SK-N-SH (cell line): ENCODE measurements around the gene EFNB2. TPM values are rescaled to one million over a fixed set of nuclear protein-coding genes. Genes with fewer than 3 reads are reported as not detected.

Source experiments
- CTCF ChIA-PET: fragments of 300-600, 350-600 bp; formaldehyde crosslinking; extraction: SDS; loops from one replicate; lab custom pipeline; 2021; lab: Yijun Ruan, JAX
- POLR2A ChIA-PET: fragments of 350-600 bp; sonication (Branson Sonifier 250); formaldehyde crosslinking; extraction: SDS; loops from one replicate; lab custom pipeline; 2020; ENCODE audit warnings: antibody characterized with exemption, inconsistent platforms; lab: Yijun Ruan, JAX
- DNase-seq: peaks from one replicate; pipeline ENCODE4 v3.0.0; 2012
- H2AFZ ChIP-seq: fragments of 200-600 bp; sonication (generic); 2 replicates; pipeline ENCODE4 v1.8.1; 2016; ENCODE audit warnings: antibody characterized with exemption, mild to moderate bottlenecking, low read depth
- H3F3A ChIP-seq: fragments of 200-600 bp; sonication (generic); replicated peaks from 2 replicates; pipeline ENCODE3; 2016; ENCODE audit warnings: antibody characterized with exemption, mild to moderate bottlenecking; ENCODE audit not compliant: insufficient read depth
- H3K27ac ChIP-seq, 2 experiments: fragments of 200-500 bp in 1 of 2; fragments of 200-600 bp in 1 of 2; sonication (Bioruptor generic) in 1 of 2; sonication (generic), shearing (Covaris generic) in 1 of 2; 2 replicates each; pipeline versions ENCODE4 v1.5.1 to v1.6.1; 2014 to 2016; ENCODE audit warnings: low read depth in 2 of 2, inconsistent platforms in 1 of 2, low read length in 1 of 2, mild to moderate bottlenecking in 1 of 2, mixed read lengths in 1 of 2
- H3K27me3 ChIP-seq: fragments of 200-600 bp; sonication (generic), shearing (Covaris generic); 2 replicates; pipeline ENCODE4 v1.6.1; 2016; ENCODE audit warnings: mixed run types; ENCODE audit not compliant: insufficient read depth
- H3K36me3 ChIP-seq, 2 experiments: fragments of 200-500 bp in 1 of 2; fragments of 200-600 bp in 1 of 2; sonication (Bioruptor generic) in 1 of 2; sonication (generic) in 1 of 2; replicated peaks in 1 of 2; 2 replicates each; pipeline versions ENCODE3 to v1.5.1; 2014 to 2016; ENCODE audit warnings: low read length in 1 of 2, mild to moderate bottlenecking in 1 of 2; ENCODE audit not compliant: insufficient read depth in 2 of 2, control insufficient read depth in 1 of 2
- H3K4me1 ChIP-seq, 2 experiments: fragments of 200-500 bp in 1 of 2; fragments of 200-600 bp in 1 of 2; sonication (Bioruptor generic) in 1 of 2; sonication (generic), shearing (Covaris generic) in 1 of 2; 2 replicates each; pipeline versions ENCODE4 v1.5.1 to v1.6.1; 2014 to 2016; ENCODE audit warnings: low read depth in 1 of 2, low read length in 1 of 2, mixed run types in 1 of 2; ENCODE audit not compliant: insufficient read depth in 2 of 2, control insufficient read depth in 1 of 2
- H3K4me2 ChIP-seq: fragments of 200-600 bp; sonication (generic), shearing (Covaris generic); 2 replicates; pipeline ENCODE4 v1.6.1; 2017; ENCODE audit warnings: mixed run types
- H3K4me3 ChIP-seq, 2 experiments: fragments of 200-500 bp in 1 of 2; fragments of 200-600 bp in 1 of 2; sonication (Bioruptor generic) in 1 of 2; sonication (generic), shearing (Covaris generic) in 1 of 2; 2 replicates each; pipeline versions ENCODE4 v1.5.1 to v1.8.1; 2014 to 2016; ENCODE audit warnings: low read depth in 2 of 2, inconsistent platforms in 1 of 2, low read length in 1 of 2, mild to moderate bottlenecking in 1 of 2, mixed read lengths in 1 of 2, moderate library complexity in 1 of 2
- H3K79me2 ChIP-seq: fragments of 200-600 bp; sonication (generic); 2 replicates; pipeline ENCODE4 v1.8.1; 2017; ENCODE audit warnings: mild to moderate bottlenecking; ENCODE audit not compliant: insufficient read depth
- H3K9ac ChIP-seq: fragments of 200-600 bp; sonication (generic); 2 replicates; pipeline ENCODE4 v1.6.1; 2017; ENCODE audit warnings: mixed run types
- H3K9me2 ChIP-seq: fragments of 200-600 bp; sonication (generic); 2 replicates; pipeline ENCODE4 v1.6.1; 2017; ENCODE audit warnings: mixed run types
- H3K9me3 ChIP-seq: fragments of 200-600 bp; sonication (generic); 2 replicates; pipeline ENCODE4 v1.6.1; 2017; ENCODE audit warnings: mixed run types, mild to moderate bottlenecking, moderate library complexity
- H4K20me1 ChIP-seq: fragments of 200-600 bp; sonication (generic); 2 replicates; pipeline ENCODE4 v1.6.1; 2017; ENCODE audit warnings: mild to moderate bottlenecking, mixed run types; ENCODE audit not compliant: insufficient read depth
- CHD2 ChIP-seq: fragments of 150-350 bp; IDR thresholded peaks from 2 replicates; pipeline ENCODE4 v1.6.1; 2018; ENCODE audit warnings: low read length; ENCODE audit not compliant: partially characterized antibody
- FOSL2 ChIP-seq: IDR thresholded peaks from 2 replicates; pipeline ENCODE4 v1.4.0; 2012; ENCODE audit warnings: low read depth, mild to moderate bottlenecking, moderate library complexity, borderline replicate concordance
- FOXM1 ChIP-seq: IDR thresholded peaks from 2 replicates; pipeline ENCODE4 v1.4.0; 2012; ENCODE audit warnings: low read depth, mild to moderate bottlenecking
- GABPA ChIP-seq: IDR thresholded peaks from 2 replicates; pipeline ENCODE4 v1.4.0; 2012; ENCODE audit warnings: low read depth, mild to moderate bottlenecking
- JUND ChIP-seq: IDR thresholded peaks from 2 replicates; pipeline ENCODE4 v1.4.0; 2012
- NRF1 ChIP-seq: IDR thresholded peaks from 2 replicates; pipeline ENCODE4 v1.6.1; 2012; ENCODE audit warnings: low read depth, mild to moderate bottlenecking, low read length
- RCOR1 ChIP-seq: fragments of 150-350 bp; IDR thresholded peaks from 2 replicates; pipeline ENCODE4 v1.6.1; 2017; ENCODE audit warnings: antibody characterized with exemption, low read length
- TAF1 ChIP-seq: IDR thresholded peaks from 2 replicates; pipeline ENCODE4 v1.6.1; 2012; ENCODE audit warnings: low read depth, mild to moderate bottlenecking, low read length, moderate library complexity, borderline replicate concordance
- WGBS: methylation state at CpG from one replicate; pipeline ENCODE4 v1.1.6; 2017; ENCODE audit warnings: low lambda C conversion rate; 5-methylcytosine and 5-hydroxymethylcytosine counted together
- polyA plus RNA-seq, 3 experiments: library from polyadenylated mRNA; depleted of rRNA; stranded (reverse); fragments of >200 nt; gene quantifications; 2 replicates each; pipeline ENCODE4 v1.2.3, GENCODE V29; 2012
- TF ChIP-seq, protein P1 (sequence below): IDR thresholded peaks from 2 replicates; pipeline ENCODE4 v1.4.0; 2012; ENCODE audit warnings: low read depth, borderline replicate concordance
- TF ChIP-seq, protein P2 (sequence below): IDR thresholded peaks from 2 replicates; pipeline ENCODE4 v1.6.1; 2012; ENCODE audit warnings: mild to moderate bottlenecking, low read depth, low read length, moderate library complexity
- TF ChIP-seq, protein P3 (sequence below): IDR thresholded peaks from 2 replicates; pipeline ENCODE4; 2012

The EFNB2 gene
- polyA plus RNA-seq, 1 of the 3 experiments (the other 2 are of a cell fraction): 3.0 TPM

DNA sequence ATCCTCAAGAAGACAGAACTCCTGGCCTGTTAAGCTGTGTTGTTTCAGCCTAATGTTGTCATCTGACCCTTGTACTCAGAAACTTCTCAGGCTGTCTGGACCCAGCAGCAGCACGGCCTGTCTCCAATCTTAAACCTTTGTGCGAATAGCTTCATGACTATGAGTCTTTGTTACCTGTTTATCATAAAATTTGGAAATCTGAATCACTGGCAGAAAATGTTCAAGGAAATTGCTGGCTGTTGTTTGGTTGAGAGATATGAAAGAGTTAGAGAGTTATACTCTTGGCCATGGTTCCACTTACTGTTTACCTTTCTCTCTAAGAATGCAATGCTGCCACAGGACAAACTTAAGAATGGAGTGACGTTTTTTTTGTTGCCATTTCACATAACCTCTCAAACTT lies 59.6 kb downstream of the EFNB2 start:
- POLR2A ChIA-PET: no interaction called here
- no peaks in the 10 kb centered on the region for H3K9me3 ChIP-seq
- no peak overlapping the region for H3K9ac ChIP-seq
- no peak for DNase-seq
- TF ChIP-seq GABPA (no peak), JUND (no peak), FOSL2 (no peak)
- TF ChIP-seq, protein P1, sequence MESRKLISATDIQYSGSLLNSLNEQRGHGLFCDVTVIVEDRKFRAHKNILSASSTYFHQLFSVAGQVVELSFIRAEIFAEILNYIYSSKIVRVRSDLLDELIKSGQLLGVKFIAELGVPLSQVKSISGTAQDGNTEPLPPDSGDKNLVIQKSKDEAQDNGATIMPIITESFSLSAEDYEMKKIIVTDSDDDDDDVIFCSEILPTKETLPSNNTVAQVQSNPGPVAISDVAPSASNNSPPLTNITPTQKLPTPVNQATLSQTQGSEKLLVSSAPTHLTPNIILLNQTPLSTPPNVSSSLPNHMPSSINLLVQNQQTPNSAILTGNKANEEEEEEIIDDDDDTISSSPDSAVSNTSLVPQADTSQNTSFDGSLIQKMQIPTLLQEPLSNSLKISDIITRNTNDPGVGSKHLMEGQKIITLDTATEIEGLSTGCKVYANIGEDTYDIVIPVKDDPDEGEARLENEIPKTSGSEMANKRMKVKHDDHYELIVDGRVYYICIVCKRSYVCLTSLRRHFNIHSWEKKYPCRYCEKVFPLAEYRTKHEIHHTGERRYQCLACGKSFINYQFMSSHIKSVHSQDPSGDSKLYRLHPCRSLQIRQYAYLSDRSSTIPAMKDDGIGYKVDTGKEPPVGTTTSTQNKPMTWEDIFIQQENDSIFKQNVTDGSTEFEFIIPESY: no peak
- no peak overlapping the region for H3K4me2 ChIP-seq
- H3K79me2 ChIP-seq: no peaks in the 10 kb centered on the region
- WGBS: 76% methylated on average over 3 of the region's 3 CpGs
- H3K4me1 ChIP-seq: peaks cover 0 to 10% of the 10 kb centered on the region in 2 experiments; a peak in 1 of 4 replicates
- H3K4me3 ChIP-seq: no peak overlapping the region
- CTCF ChIA-PET: no interaction called here
- H3F3A ChIP-seq: no peaks in the 10 kb centered on the region
- H3K27me3 ChIP-seq: no peaks in the 10 kb centered on the region
- H3K9me2 ChIP-seq: no peaks in the 10 kb centered on the region
- H3K36me3 ChIP-seq: no peaks in the 10 kb centered on the region
- H2AFZ ChIP-seq: no peak overlapping the region
- H4K20me1 ChIP-seq: no peaks in the 10 kb centered on the region
- H3K27ac ChIP-seq: no peak overlapping the region

DNA sequence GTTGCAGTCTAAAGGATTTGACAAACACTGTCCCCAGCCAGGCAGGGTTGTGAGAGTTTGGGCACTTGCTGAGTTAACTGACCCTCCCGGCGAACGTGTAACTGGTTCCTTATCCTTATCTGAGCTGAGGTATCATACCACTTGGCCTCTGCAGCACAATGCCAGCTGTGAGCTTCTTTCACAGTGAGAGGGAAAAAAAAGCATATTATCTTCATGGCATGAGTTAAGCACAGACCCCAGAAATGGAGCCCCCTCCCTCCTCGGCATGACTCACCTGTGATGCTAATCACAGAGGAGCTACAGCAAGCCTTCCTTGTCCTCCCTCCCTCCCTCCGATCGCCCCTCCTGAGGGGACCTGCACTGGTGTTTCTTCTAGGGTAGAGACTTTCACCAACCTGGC lies 60.5 kb downstream of the EFNB2 start:
- CTCF ChIA-PET: no interaction called here
- no peaks in the 10 kb centered on the region for H3K36me3 ChIP-seq
- WGBS: 89% methylated on average over 3 of the region's 6 CpGs

More for the DNA sequence above, 60.5 kb downstream of the EFNB2 start:
- Histone ChIP-seq H3K4me1 (peaks cover 0 to 10% of the 10 kb centered on the region in 2 experiments; a peak in 1 of 4 replicates), H4K20me1 (no peaks in the 10 kb centered on the region), H3K9me3 (no peaks in the 10 kb centered on the region), H3K9ac (no peak overlapping the region), H3K9me2 (no peaks in the 10 kb centered on the region), H3K4me3 (no peak overlapping the region), H3K79me2 (no peaks in the 10 kb centered on the region), H3K27me3 (no peaks in the 10 kb centered on the region), H3F3A (no peaks in the 10 kb centered on the region), H2AFZ (no peak overlapping the region), H3K27ac (no peak overlapping the region), H3K4me2 (no peak overlapping the region)
- DNase-seq: no peak
- TF ChIP-seq TAF1: no peak
- TF ChIP-seq CHD2: no peak
- TF ChIP-seq, protein P2, sequence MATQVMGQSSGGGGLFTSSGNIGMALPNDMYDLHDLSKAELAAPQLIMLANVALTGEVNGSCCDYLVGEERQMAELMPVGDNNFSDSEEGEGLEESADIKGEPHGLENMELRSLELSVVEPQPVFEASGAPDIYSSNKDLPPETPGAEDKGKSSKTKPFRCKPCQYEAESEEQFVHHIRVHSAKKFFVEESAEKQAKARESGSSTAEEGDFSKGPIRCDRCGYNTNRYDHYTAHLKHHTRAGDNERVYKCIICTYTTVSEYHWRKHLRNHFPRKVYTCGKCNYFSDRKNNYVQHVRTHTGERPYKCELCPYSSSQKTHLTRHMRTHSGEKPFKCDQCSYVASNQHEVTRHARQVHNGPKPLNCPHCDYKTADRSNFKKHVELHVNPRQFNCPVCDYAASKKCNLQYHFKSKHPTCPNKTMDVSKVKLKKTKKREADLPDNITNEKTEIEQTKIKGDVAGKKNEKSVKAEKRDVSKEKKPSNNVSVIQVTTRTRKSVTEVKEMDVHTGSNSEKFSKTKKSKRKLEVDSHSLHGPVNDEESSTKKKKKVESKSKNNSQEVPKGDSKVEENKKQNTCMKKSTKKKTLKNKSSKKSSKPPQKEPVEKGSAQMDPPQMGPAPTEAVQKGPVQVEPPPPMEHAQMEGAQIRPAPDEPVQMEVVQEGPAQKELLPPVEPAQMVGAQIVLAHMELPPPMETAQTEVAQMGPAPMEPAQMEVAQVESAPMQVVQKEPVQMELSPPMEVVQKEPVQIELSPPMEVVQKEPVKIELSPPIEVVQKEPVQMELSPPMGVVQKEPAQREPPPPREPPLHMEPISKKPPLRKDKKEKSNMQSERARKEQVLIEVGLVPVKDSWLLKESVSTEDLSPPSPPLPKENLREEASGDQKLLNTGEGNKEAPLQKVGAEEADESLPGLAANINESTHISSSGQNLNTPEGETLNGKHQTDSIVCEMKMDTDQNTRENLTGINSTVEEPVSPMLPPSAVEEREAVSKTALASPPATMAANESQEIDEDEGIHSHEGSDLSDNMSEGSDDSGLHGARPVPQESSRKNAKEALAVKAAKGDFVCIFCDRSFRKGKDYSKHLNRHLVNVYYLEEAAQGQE: no peak
- TF ChIP-seq NRF1: no peak
- TF ChIP-seq, protein P3, sequence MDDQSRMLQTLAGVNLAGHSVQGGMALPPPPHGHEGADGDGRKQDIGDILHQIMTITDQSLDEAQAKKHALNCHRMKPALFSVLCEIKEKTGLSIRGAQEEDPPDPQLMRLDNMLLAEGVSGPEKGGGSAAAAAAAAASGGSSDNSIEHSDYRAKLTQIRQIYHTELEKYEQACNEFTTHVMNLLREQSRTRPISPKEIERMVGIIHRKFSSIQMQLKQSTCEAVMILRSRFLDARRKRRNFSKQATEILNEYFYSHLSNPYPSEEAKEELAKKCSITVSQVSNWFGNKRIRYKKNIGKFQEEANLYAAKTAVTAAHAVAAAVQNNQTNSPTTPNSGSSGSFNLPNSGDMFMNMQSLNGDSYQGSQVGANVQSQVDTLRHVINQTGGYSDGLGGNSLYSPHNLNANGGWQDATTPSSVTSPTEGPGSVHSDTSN: no peak
- no peak for TF ChIP-seq RCOR1
- TF ChIP-seq, protein P1: no peak
- no peak for TF ChIP-seq FOXM1
- POLR2A ChIA-PET: no interaction called here
